Spleen (tissue), 11 donors: ENCODE measurements around the gene UPK3A. TPM values are rescaled to one million over a fixed set of nuclear protein-coding genes. Genes with fewer than 3 reads are reported as not detected.

ENCODE experiments used
- DNase-seq: peaks from one replicate; pipeline ENCODE4 v3.0.0-alpha.2; 2020
- H3K27ac ChIP-seq, 8 donors: fragments of 200-600 bp; sonication (generic) in 7 of 8; 1 replicate in 4 of 8; 2 replicates in 4 of 8; pipeline versions ENCODE4 v1.5.0 to v1.8.0; 2016 to 2021; ENCODE audit warnings: inconsistent platforms in 4 of 8, mild to moderate bottlenecking in 4 of 8, moderate library complexity in 1 of 8
- H3K27me3 ChIP-seq, 7 donors: fragments of 200-600 bp; sonication (generic) in 6 of 7; replicated peaks in 1 of 7; 1 replicate in 4 of 7; 2 replicates in 3 of 7; pipeline versions ENCODE4 v1.5.0 to v1.8.0; 2016 to 2021; ENCODE audit warnings: inconsistent platforms in 3 of 7, mild to moderate bottlenecking in 1 of 7
- H3K36me3 ChIP-seq, 6 donors: fragments of 200-600 bp; sonication (generic) in 5 of 6; 1 replicate in 4 of 6; 2 replicates in 2 of 6; pipeline versions ENCODE4 v1.5.0 to v1.8.0; 2016 to 2021; ENCODE audit warnings: inconsistent platforms in 2 of 6
- H3K4me1 ChIP-seq, 6 donors: fragments of 200-600 bp; sonication (generic) in 5 of 6; 1 replicate in 3 of 6; 2 replicates in 3 of 6; pipeline versions ENCODE4 v1.5.0 to v1.8.0; 2016 to 2021; ENCODE audit warnings: inconsistent platforms in 3 of 6
- H3K4me3 ChIP-seq, 8 donors: fragments of 200-600 bp; sonication (generic) in 7 of 8; 1 replicate in 4 of 8; 2 replicates in 4 of 8; pipeline versions ENCODE4 v1.5.0 to v1.8.0; 2016 to 2021; ENCODE audit warnings: inconsistent platforms in 4 of 8, mild to moderate bottlenecking in 4 of 8, moderate library complexity in 2 of 8
- H3K9me3 ChIP-seq, 8 donors: fragments of 200-600 bp; sonication (generic) in 7 of 8; 1 replicate in 4 of 8; 2 replicates in 4 of 8; pipeline versions ENCODE4 v1.5.0 to v1.8.0; 2016 to 2021; ENCODE audit warnings: inconsistent platforms in 4 of 8
- POLR2A ChIP-seq, 3 donors: fragments of 450-650 bp; IDR thresholded peaks; one replicate each; pipeline ENCODE4 v1.5.1; 2017; ENCODE audit warnings: antibody characterized with exemption in 3 of 3, mild to moderate bottlenecking in 1 of 3
- POLR2AphosphoS5 ChIP-seq, 3 donors: sonication (generic); formaldehyde crosslinking; IDR thresholded peaks; one replicate each; pipeline ENCODE4 v1.5.1; 2017; ENCODE audit warnings: antibody characterized with exemption in 3 of 3
- WGBS, 5 donors: extraction: QIAGEN DNeasy Blood & Tissue Kit in 3 of 5; methylation state at CpG; one replicate each; pipeline versions ENCODE4 v1.1.5 to v1.1.7; 2013 to 2018; 5-methylcytosine and 5-hydroxymethylcytosine counted together
- intact Hi-C: fragments of 100-400 bp; cut with DNase I; formaldehyde crosslinking; loops from one replicate; pipeline ENCODE4 v1.15.0; 2023; ENCODE audit warnings: low total_unique reads
- polyA plus RNA-seq, 3 donors: library from polyadenylated mRNA; stranded (reverse); fragments of 200-250 nt; gene quantifications; one replicate each; pipeline ENCODE4 v1.2.1, GENCODE V29; 2013
- total RNA-seq, 7 donors: library from RNA; depleted of rRNA in 3 of 7; stranded (reverse); fragments of >200 nt in 3 of 7; fragmentation: NEBNext Ultra II Directional in 4 of 7; extraction: Animal tissue kit (Norgen Biotek cat#: 25700) in 4 of 7; gene quantifications; one replicate each; pipeline versions ENCODE4 v1.1.0 to v1.2.1, GENCODE V29; 2016 to 2021
- TF ChIP-seq, protein P1 (sequence below), 11 experiments: fragments of 200-600 bp in 7 of 11; fragments of 450-650 bp in 4 of 11; sonication (generic) in 4 of 11; IDR thresholded peaks in 8 of 11; conservative IDR thresholded peaks in 3 of 11; 1 replicate in 7 of 11; 2 replicates in 4 of 11; pipeline versions ENCODE4 v1.4.0 to v1.8.0; 2016 to 2021; ENCODE audit warnings: antibody characterized with exemption in 11 of 11, inconsistent platforms in 4 of 11, mild to moderate bottlenecking in 1 of 11
- donor health status: healthy with polysubstance abuse.
- donor health status: DM: no; HTN: no; CAD: no; lungs with moderate emphysema.
- donor health status: DM: no; HTN: no; CAD: no.
- donor health status: Bipolar disorder and iron deficiency.
- donor health status: healthy.
- donor health status: DM: no; HTN: no; CAD: no.
- donor health status: DM: yes; HTN: yes; CAD: no.

Gene UPK3A
- total and polyA plus RNA-seq, 10 donors: 0.35 to 2.7 (median 1.4) TPM; not detected in 5

DNA sequence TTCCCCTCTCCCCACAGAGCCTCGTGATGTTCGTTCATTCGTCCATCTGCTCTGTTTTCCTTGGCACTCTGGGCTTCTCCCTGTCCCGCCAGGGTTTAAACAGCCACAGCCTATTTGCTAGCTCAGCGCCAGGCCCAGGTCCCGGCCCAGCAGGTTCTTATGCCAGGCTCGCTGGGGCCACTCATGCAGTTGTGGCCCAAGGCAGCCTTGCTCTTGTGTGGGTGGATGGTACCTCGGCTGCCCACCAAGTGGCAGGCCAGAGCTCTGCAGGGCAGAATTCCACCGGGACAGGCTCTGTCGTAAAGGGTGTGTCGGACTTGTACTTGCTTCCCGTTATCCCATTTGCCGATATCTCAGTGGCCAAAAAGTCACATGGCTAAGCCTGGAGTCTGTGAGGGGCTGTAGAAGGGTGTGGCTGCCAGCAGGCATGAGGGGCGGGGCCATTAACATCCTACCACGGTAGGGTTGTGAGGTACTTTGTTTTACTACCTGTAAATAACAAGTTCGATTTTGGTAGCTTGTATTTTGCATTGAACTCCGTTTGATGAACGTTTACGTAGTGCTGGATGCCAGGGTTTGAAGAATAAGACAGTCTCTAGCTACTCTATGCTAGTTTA lies 32.9 kb downstream of the UPK3A start:
- intact Hi-C loops: no loop called here
- peak overlapping the region in 1 of 8 donors; percentile 55 for H3K4me3 ChIP-seq
- H3K27ac ChIP-seq: peak overlapping the region; percentile 76 to 92 (median 84)
- TF ChIP-seq, protein P1, sequence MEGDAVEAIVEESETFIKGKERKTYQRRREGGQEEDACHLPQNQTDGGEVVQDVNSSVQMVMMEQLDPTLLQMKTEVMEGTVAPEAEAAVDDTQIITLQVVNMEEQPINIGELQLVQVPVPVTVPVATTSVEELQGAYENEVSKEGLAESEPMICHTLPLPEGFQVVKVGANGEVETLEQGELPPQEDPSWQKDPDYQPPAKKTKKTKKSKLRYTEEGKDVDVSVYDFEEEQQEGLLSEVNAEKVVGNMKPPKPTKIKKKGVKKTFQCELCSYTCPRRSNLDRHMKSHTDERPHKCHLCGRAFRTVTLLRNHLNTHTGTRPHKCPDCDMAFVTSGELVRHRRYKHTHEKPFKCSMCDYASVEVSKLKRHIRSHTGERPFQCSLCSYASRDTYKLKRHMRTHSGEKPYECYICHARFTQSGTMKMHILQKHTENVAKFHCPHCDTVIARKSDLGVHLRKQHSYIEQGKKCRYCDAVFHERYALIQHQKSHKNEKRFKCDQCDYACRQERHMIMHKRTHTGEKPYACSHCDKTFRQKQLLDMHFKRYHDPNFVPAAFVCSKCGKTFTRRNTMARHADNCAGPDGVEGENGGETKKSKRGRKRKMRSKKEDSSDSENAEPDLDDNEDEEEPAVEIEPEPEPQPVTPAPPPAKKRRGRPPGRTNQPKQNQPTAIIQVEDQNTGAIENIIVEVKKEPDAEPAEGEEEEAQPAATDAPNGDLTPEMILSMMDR (IDR thresholded peaks at IDR 0.05 in 8 of 11, conservative IDR thresholded peaks at IDR 0.05 in 3 of 11): peak in 6 of 11 experiments; percentile 18 to 43 (median 35)
- TF ChIP-seq POLR2AphosphoS5 (IDR thresholded peaks at IDR 0.05): peak in 1 of 3 donors; percentile 15
- no peak for TF ChIP-seq POLR2A (IDR thresholded peaks at IDR 0.05)
- 62 to 75% (median 73%) methylated on average over 19 of the region's 19 CpGs for WGBS, 5 donors
- peaks cover 0 to 13% (median 5%) of the 10 kb centered on the region in 6 donors for H3K36me3 ChIP-seq
- no peak for DNase-seq
- no peaks in the 10 kb centered on the region for H3K27me3 ChIP-seq
- peaks cover 11 to 92% (median 46%) of the 10 kb centered on the region in 6 donors for H3K4me1 ChIP-seq
- no peaks in the 10 kb centered on the region for H3K9me3 ChIP-seq

DNA sequence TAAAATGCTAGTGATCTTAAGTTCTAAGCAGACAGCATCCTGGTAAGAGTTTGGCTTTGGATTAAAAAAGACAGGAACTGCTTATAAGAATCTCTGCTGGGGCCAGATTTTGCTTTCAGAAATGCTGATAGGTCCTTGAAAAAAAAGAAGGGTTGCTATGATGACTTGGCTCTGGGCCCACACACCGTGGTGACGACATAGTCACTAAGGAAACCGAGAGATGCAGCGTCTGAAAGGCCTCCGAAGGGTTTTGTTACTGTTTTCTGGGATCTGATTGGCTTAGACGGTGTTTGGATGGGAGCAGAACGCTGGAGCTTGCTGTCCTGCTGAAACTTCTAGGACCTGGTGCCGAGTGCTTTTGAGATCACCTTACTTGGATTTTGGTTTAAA lies 33.4 kb downstream of the UPK3A start:
- peaks cover 0 to 18% (median 8%) of the 10 kb centered on the region in 6 donors for H3K36me3 ChIP-seq
- H3K4me3 ChIP-seq: peak overlapping the region in 5 of 8 donors; percentile 7 to 55 (median 11)
- peak overlapping the region; percentile 76 to 92 (median 84) for H3K27ac ChIP-seq
- peak; percentile 85 for DNase-seq
- intact Hi-C loops: no loop called here
- WGBS, 5 donors: 6 to 13% (median 8%) methylated on average over 8 of the region's 8 CpGs
- no peaks in the 10 kb centered on the region for H3K9me3 ChIP-seq
- no peaks in the 10 kb centered on the region for H3K27me3 ChIP-seq
- H3K4me1 ChIP-seq: peaks cover 11 to 87% (median 46%) of the 10 kb centered on the region in 6 donors
- TF ChIP-seq POLR2AphosphoS5 (IDR thresholded peaks at IDR 0.05) (peak in 1 of 3 donors; percentile 65), POLR2A (IDR thresholded peaks at IDR 0.05) (no peak)

DNA sequence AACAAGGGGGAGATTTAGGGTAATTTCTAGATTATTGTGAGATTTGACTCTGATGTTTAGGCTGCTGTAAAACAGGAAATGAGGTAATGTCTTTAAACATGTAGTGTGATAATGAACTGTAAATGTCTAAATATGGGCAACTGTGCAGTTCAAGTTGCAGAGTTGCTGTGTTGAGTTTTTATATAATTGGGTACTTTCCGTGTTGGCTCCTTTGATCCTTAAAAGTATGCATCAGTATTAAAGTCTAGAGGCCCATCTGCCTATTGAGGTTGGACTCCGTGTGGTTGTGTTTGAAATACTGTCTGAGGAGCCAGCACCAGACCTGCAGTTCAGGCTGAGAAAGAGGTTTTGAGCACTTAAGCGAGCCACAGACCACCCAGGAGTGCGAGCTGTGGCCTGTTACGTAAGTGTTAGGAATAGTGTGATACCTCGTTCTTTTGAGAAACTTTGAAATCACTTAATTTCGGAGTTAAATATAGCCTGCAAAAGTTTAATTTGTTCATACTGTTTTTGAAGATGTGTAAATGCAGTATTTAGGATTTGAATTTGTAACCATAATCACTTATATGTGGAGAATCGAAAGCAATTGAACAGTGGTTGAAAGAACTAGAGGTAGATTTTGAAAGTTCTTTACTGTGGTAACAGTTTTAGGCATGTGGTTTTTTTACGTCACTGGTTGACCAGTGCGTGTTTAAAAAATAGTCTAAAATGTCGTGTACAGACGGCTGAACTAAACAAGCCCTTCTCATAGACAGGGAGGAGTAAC lies 34.0 kb downstream of the UPK3A start:
- H3K4me3 ChIP-seq: peak overlapping the region in 5 of 8 donors; percentile 7 to 55 (median 11)
- peaks cover 9 to 82% (median 45%) of the 10 kb centered on the region in 6 donors for H3K4me1 ChIP-seq
- DNase-seq: no peak
- intact Hi-C loops: no loop called here
- H3K9me3 ChIP-seq: no peaks in the 10 kb centered on the region
- H3K27me3 ChIP-seq: no peaks in the 10 kb centered on the region
- 42 to 52% (median 46%) methylated on average over 12 of the region's 12 CpGs for WGBS, 5 donors
- H3K27ac ChIP-seq: peak overlapping the region; percentile 76 to 92 (median 84)
- H3K36me3 ChIP-seq: peaks cover 0 to 24% (median 14%) of the 10 kb centered on the region in 6 donors
- no peak for TF ChIP-seq POLR2A (IDR thresholded peaks at IDR 0.05)
- no peak for TF ChIP-seq POLR2AphosphoS5 (IDR thresholded peaks at IDR 0.05)
- TF ChIP-seq, protein P1 (IDR thresholded peaks at IDR 0.05 in 8 of 11, conservative IDR thresholded peaks at IDR 0.05 in 3 of 11): no peak

DNA sequence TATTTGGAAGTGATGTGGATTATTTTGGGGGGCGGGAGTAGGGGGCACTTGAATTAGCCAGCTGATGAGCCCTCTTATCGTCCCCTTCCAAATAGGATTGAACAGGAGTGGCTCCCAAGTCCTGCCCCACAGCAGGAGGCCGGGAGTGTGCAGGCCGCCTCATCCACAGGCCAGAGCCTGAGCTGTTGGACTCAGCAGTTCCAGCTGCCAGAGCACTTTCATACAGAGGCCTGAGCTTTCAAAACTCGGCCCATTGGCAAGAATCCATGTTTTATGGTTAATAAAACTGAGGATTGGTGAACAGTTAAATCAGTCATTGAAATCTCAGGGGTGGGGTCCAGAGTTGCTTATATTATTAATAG lies 34.6 kb downstream of the UPK3A start:
- intact Hi-C loops: no loop called here
- TF ChIP-seq, protein P1 (IDR thresholded peaks at IDR 0.05 in 8 of 11, conservative IDR thresholded peaks at IDR 0.05 in 3 of 11): no peak
- TF ChIP-seq POLR2AphosphoS5 (IDR thresholded peaks at IDR 0.05): peak in 1 of 3 donors; percentile 10
- peak overlapping the region in 1 of 8 donors; percentile 55 for H3K4me3 ChIP-seq
- H3K4me1 ChIP-seq: peaks cover 6 to 76% (median 42%) of the 10 kb centered on the region in 6 donors
- no peaks in the 10 kb centered on the region for H3K9me3 ChIP-seq
- peak overlapping the region; percentile 76 to 92 (median 84) for H3K27ac ChIP-seq
- WGBS, 5 donors: 67 to 81% (median 78%) methylated on average over 5 of the region's 5 CpGs
- peaks cover 0 to 29% (median 19%) of the 10 kb centered on the region in 6 donors for H3K36me3 ChIP-seq
- no peaks in the 10 kb centered on the region for H3K27me3 ChIP-seq
- no peak for DNase-seq
